Measurements from ENCODE around the gene CACNA1G.

CACNA1G gene

GRCh38 chr17:50630524-50631194 is 70.1 kb downstream of the CACNA1G start:
- DNase-seq (ENCODE audit: low read depth in 1 of 2, low spot score in 1 of 2) = peak; percentile 10 to 42

- DNase-seq (ENCODE audit: low read depth in 1 of 2, low spot score in 1 of 2) = no peak
Measured at GRCh38 chr17:50631195-50631907, 70.8 kb downstream of the CACNA1G start.

DNA sequence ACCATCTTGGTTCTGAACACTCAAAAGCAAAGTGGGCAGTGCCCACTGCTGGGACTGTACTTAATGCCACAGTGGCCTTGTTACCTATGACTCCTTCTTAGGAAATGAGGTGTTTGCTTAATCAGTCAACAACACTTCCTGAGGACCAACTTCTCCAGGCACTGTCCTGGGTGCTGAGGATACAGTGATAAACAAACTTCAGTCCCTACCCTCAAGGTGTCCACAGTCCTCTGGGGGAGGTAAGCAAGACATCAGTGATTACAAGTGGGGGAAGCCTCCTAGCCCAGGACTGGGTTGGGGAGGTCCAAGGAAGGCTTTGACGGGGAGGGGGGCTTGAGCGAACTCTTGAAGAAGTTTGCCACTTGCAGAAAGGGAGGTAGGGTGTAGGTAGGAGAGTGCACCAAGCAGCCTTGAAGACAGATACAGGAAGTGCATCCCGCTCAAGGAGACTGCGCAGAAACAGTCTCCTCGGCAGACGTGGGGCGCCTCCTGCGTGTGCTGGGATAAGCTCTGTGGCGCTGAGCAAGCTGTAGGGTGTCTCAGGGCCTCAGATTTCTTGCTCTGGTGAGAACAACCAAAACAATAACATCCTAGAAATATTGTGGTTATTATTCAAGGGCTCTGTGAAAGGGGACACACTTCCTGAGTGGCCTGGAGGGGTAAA is 71.5 kb downstream of the CACNA1G start:
- DNase-seq (ENCODE audit: low read depth in 1 of 2, low spot score in 1 of 2) = no peak

- DNase-seq (ENCODE audit: low read depth in 1 of 2, low spot score in 1 of 2) = no peak
Measured at GRCh38 chr17:50632637-50633036, 72.1 kb downstream of the CACNA1G start.

DNA sequence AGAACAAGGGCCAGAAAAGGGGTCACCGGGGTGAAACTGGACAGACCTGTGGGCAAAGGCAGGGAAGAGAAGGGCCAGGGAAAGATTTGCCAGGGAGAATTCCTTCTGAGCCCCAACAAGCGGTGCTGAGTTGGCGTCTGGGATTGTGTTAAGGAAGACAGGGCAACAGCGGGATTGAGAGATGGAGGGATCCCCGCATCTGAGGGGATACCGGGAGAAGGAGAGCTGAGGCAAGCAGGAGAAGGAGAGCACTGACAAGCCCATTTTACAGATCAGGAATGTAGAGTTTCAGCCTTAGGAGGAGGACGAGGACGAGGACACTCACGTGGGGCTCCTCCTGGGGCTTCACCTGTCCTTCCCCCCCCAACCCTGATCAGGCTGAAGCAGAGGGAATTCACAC is 73.2 kb downstream of the CACNA1G start:
- no peak for DNase-seq (ENCODE audit: low read depth in 1 of 2, low spot score in 1 of 2)

DNA sequence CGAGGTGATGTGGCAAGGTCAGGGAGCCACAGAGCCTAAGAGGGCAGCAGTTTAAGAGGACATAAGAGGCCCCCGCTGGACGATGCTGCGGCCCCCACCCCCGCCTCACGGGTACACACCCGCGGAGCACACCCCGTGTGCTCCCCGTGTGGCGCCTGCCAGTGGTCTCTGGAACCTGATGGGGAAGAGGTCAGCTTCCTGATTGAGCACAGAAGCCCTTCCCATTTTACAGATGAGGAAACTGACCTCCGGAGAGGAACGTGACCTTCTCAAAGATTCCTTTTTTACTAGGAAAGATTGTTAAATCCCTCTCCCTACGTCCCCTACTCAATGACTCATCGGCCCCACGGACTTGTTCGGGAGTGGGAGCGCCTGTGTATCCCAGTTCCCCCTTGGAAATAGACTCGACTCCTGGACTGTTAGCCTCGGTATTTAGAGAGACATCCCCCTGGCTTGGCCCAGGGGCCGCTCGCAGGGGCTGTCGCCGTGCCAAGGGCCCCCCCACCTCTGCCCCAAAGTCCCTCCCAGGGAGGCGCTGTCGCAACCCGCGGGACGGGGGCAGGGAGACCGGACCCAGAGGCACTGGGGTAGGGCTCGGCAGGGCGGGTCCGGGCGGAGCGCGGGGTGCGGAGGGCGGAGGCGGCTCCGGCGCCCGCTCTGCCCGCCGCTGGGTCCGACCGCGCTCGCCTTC is 73.9 kb downstream of the CACNA1G start, which contains the start of gene ABCC3:
Gene ABCC3, plus strand, starts transcription at position 658 of the 691 bp plus-strand sequence. CDS start 56 bp downstream, outside the sequence.
- DNase-seq (ENCODE audit: low read depth in 1 of 2, low spot score in 1 of 2) = no peak

DNA sequence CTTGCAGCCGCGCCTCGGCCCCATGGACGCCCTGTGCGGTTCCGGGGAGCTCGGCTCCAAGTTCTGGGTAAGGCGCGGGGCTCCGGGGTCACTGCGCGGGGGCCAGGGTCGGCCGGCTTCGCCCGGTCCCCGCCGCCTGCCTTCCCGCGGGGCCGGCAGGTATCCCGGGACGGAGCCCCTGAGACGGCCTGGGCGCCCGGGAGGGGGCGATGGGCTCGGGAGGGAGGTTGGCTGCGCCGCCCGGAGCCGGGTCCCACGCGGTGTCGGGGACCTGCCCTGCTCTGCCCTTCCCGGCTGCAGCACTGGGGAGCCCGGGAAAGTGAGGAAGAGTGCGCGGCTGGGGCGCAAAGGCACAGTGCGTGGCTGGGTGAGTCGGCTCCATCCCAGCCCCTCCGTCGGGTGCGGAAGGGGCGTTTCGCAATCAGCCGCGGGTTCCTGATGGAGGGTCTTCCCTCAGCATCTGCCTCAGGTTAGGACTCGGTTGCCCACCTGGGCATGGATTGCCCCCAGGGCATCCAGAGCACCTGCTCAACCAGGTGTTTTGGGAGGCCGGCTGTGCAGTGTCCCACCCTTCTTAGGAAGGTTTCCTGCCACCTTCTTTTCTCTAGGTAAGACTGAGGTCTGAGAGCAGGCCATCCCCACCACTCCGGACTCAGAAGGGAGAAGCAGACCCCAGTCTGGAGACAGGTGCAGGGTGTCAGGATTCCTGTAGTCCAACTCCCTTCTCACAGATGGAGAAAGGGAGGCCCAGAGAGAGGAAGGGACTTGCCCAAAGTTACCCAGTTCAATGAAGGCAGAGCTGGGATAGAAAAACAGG is 74.6 kb downstream of the CACNA1G start:
- no peak for DNase-seq (ENCODE audit: low read depth in 1 of 2, low spot score in 1 of 2)

- DNase-seq (ENCODE audit: low read depth in 1 of 2, low spot score in 1 of 2) = no peak
Measured at GRCh38 chr17:50635732-50635981, 75.1 kb downstream of the CACNA1G start.

DNA sequence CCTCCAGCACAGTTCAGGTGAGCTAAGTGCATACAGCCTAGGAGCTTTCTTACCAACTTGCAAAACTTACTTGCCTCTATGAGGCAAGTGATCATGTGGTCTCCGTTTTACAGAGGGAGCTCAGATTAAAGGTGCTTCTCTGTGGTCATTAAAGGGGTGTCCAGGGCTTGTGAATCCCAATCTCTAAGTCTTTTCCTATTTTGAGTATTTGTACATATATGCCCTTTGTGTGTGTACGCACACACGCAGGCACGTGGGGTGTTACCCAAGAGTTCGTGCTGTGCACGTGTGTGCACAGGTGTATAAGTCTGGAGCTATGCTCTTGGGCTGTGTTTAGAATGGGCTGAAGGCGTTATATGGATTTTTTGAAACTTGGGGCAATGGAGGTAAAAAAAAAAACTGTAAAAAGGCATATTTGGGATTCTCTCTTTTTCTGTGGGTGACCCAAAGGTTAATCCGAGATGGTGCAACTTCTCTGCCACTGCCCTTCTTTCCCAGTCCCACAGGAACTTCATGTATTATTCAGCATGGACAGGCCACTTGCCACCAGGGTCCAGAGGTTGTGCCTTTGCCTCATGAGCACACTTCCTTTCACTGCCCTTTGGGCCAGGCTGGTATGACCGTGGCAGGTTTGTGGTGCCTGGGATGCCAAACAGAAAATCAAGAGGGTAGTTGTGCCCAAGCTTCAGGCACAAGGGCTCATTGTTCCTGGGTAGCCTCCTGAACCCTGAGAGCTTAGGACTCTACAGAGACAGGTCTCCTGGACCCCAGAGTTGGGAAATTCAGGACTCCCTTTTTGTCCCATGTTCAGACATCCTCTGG is 75.7 kb downstream of the CACNA1G start:
- DNase-seq (ENCODE audit: low read depth in 1 of 2, low spot score in 1 of 2) = no peak

GRCh38 chr17:50636804-50637195 is 76.3 kb downstream of the CACNA1G start:
- DNase-seq (ENCODE audit: low read depth in 1 of 2, low spot score in 1 of 2) = no peak

DNA sequence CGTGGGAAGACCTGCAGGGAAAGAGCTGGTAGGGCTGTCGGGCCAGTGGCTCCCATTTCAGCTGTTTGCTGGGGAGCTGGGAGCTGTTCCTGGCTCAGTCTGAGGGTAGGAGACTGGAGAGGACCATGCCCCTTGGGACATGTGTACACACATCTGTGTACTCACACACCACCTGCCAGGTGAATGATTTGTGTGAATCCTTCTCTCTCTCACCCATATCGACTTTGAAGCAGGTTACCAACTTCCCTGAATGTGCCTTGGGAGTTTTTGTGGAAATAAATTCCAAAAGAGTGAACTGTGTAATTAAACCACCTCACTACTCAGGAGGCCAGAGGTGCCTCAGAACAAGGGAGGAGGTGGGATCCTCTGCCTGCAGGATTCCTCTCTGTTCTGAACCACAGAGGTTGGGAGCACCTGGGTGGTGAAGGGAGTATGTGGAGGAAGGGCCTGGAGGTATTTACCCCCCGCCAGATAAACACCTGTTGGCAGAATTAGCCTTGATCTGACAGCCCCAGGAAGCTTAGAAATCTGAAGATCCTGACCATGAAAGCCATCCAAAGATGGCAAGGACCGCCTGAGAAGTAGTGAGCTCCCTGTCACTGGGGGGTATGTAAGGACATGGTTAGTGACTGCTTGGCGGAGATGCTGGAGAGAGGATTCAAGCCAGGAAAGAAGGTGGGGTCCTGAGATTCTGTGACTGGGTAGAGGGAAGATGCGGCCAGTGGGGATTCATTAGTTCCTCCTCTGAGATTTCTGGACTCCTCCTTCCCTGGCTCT is 77.5 kb downstream of the CACNA1G start:
- DNase-seq (ENCODE audit: low read depth in 1 of 2, low spot score in 1 of 2) = no peak

GRCh38 chr17:50638606-50638965 is 78.1 kb downstream of the CACNA1G start:
- DNase-seq (ENCODE audit: low read depth in 1 of 2, low spot score in 1 of 2) = no peak

GRCh38 chr17:50638966-50639713 is 78.6 kb downstream of the CACNA1G start:
- DNase-seq (ENCODE audit: low read depth in 1 of 2, low spot score in 1 of 2) = no peak

- no peak for DNase-seq (ENCODE audit: low read depth in 1 of 2, low spot score in 1 of 2)
Measured at GRCh38 chr17:50640686-50641351, 80.3 kb downstream of the CACNA1G start.

- DNase-seq (ENCODE audit: low read depth in 1 of 2, low spot score in 1 of 2) = no peak
Measured at GRCh38 chr17:50641357-50641756, 80.8 kb downstream of the CACNA1G start.

- no peak for DNase-seq (ENCODE audit: low read depth in 1 of 2, low spot score in 1 of 2)
Measured at GRCh38 chr17:50642071-50642721, 81.7 kb downstream of the CACNA1G start.

DNA sequence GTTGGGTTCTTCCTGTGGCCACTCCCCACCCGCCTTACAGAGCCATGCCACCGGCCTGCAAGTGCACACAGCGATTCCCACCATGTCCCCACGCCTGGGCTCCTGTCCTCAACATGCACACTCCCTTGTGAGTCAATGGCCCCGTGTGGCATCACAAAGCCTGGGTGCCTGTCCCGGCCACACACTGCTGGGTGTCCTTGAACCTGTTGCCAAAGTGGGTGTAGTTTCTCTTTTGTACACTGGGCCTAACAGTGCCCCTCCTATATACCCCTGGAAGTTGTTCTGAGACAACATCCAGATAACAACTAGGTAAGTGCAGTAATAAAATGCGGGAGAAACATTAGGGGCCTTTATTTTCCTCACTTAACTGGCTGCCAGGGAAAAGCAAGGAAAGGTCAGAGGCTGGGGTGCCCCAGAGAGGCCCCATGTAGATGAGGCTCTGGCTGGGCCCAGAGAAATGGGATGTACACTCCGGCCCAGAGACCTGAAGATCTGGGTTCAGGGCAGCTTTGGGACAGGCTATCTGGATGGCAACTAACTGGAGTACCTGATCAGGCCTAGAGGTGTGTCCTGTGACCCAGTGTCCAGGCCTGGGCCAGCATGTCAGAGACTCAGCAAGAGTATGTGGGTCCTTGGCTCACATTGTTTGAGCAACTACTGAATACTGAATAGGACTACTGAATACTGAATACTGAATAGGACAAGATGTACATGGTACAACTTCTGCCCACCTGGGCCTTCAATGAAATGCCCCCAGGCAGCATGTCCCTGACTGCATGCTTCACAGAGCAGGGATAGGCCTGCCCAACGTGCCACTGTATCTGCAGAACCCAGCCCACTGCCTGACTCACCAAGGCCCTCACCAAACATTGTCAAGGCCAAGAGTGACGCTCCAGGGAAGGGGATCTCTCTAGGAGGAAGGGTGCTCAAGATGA is 82.5 kb downstream of the CACNA1G start:
- DNase-seq (ENCODE audit: low read depth in 1 of 2, low spot score in 1 of 2) = no peak
